ENCODE data around the gene ADGRG3.

Gene ADGRG3

GRCh38 chr16:57630407-57630797, 37.7 kb upstream of the ADGRG3 start:
- no peak for ATAC-seq

DNA sequence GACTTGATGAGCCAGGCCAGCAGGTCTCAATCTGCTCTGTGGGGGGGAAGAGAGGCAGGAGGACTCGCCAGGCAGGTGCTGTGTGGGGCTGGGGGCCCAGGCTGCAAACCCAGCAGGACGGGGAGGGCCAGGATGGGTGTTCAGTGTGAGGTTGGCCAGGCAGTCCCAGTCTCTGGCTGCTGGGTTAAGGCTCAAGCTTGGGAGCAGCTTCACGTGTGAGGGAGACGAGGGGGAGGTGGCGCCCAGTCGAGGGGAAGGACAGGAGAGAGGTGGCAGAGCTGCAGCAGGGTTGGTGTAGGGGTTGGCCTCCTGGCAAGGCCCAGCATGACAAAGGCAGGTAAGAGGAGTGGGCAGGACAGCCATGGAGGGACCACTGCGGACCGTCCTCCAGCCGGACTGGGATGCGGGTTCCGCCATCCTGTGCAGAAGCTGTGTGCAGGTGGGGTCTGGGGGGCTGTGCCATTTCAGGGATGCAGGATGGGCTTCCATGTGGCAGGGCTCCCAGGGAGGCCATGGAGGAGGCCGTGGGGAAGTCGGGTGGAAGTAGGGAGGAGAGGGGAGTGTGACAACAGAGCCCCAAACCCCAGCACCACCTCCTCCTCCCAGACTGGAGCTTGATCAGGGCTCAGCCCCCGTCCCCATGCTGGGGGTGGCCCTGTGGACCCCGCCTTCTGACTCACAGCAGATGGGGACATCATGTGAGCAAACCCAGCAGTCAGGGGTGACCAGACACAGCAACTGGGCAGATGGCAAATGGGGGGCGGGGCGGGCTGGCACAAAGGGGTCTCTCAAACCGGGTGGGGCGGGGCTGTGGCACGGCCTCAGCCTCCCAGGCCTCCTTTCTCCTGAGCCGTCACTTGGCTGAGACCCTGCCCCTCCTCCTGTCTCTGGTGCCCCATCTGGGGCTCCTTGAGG, 36.9 kb upstream of the ADGRG3 start:
- no peak for ATAC-seq

More at GRCh38 chr16:57630407-57630797, 37.7 kb upstream of the ADGRG3 start:
- TF ChIP-seq, protein P1, sequence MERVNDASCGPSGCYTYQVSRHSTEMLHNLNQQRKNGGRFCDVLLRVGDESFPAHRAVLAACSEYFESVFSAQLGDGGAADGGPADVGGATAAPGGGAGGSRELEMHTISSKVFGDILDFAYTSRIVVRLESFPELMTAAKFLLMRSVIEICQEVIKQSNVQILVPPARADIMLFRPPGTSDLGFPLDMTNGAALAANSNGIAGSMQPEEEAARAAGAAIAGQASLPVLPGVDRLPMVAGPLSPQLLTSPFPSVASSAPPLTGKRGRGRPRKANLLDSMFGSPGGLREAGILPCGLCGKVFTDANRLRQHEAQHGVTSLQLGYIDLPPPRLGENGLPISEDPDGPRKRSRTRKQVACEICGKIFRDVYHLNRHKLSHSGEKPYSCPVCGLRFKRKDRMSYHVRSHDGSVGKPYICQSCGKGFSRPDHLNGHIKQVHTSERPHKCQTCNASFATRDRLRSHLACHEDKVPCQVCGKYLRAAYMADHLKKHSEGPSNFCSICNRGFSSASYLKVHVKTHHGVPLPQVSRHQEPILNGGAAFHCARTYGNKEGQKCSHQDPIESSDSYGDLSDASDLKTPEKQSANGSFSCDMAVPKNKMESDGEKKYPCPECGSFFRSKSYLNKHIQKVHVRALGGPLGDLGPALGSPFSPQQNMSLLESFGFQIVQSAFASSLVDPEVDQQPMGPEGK (CRISPR knock-in tag; IDR thresholded peaks at IDR 0.05; ENCODE audit: borderline replicate concordance): no peak
- TF ChIP-seq ZC3H10 (CRISPR knock-in tag; IDR thresholded peaks at IDR 0.05): no peak
- no peak for TF ChIP-seq ESRRG (CRISPR knock-in tag; IDR thresholded peaks at IDR 0.05)
- no peak for TF ChIP-seq RARB (CRISPR knock-in tag; IDR thresholded peaks at IDR 0.05)
- no peak for TF ChIP-seq PPARA (CRISPR knock-in tag; IDR thresholded peaks at IDR 0.05; ENCODE audit: borderline replicate concordance)
- TF ChIP-seq CREB5 (CRISPR knock-in tag; IDR thresholded peaks at IDR 0.05; ENCODE audit: low read depth): no peak
- no peak for TF ChIP-seq ZFP3 (CRISPR knock-in tag; IDR thresholded peaks at IDR 0.05)
- TF ChIP-seq CSDC2 (CRISPR knock-in tag; IDR thresholded peaks at IDR 0.05): no peak
- TF ChIP-seq, protein P2, sequence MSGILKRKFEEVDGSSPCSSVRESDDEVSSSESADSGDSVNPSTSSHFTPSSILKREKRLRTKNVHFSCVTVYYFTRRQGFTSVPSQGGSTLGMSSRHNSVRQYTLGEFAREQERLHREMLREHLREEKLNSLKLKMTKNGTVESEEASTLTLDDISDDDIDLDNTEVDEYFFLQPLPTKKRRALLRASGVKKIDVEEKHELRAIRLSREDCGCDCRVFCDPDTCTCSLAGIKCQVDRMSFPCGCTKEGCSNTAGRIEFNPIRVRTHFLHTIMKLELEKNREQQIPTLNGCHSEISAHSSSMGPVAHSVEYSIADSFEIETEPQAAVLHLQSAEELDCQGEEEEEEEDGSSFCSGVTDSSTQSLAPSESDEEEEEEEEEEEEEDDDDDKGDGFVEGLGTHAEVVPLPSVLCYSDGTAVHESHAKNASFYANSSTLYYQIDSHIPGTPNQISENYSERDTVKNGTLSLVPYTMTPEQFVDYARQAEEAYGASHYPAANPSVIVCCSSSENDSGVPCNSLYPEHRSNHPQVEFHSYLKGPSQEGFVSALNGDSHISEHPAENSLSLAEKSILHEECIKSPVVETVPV (CRISPR knock-in tag; IDR thresholded peaks at IDR 0.05): no peak
- TF ChIP-seq ISL1 (CRISPR knock-in tag; IDR thresholded peaks at IDR 0.05): no peak
- no peak for TF ChIP-seq ZFP30 (CRISPR knock-in tag; IDR thresholded peaks at IDR 0.05)
- TF ChIP-seq GLIS3 (CRISPR knock-in tag; IDR thresholded peaks at IDR 0.05): no peak
- TF ChIP-seq TCF4 (CRISPR knock-in tag; IDR thresholded peaks at IDR 0.05; ENCODE audit: borderline replicate concordance): no peak

GRCh38 chr16:57632568-57632967, 35.5 kb upstream of the ADGRG3 start:
- TF ChIP-seq CREB5 (CRISPR knock-in tag; IDR thresholded peaks at IDR 0.05; ENCODE audit: low read depth) (no peak), ISL1 (CRISPR knock-in tag; IDR thresholded peaks at IDR 0.05) (no peak), OSR1 (CRISPR knock-in tag; IDR thresholded peaks at IDR 0.05) (no peak), ZNF565 (CRISPR knock-in tag; conservative IDR thresholded peaks at IDR 0.05; ENCODE audit: low read depth) (no peak), ZFP3 (CRISPR knock-in tag; IDR thresholded peaks at IDR 0.05) (no peak)
- TF ChIP-seq, protein P3, sequence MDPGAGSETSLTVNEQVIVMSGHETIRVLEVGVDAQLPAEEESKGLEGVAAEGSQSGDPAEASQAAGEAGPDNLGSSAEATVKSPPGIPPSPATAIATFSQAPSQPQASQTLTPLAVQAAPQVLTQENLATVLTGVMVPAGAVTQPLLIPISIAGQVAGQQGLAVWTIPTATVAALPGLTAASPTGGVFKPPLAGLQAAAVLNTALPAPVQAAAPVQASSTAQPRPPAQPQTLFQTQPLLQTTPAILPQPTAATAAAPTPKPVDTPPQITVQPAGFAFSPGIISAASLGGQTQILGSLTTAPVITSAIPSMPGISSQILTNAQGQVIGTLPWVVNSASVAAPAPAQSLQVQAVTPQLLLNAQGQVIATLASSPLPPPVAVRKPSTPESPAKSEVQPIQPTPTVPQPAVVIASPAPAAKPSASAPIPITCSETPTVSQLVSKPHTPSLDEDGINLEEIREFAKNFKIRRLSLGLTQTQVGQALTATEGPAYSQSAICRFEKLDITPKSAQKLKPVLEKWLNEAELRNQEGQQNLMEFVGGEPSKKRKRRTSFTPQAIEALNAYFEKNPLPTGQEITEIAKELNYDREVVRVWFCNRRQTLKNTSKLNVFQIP (CRISPR knock-in tag; IDR thresholded peaks at IDR 0.05; ENCODE audit: borderline replicate concordance, low read depth): no peak
- peak; percentile 18 for ATAC-seq

More for the DNA sequence above, 36.9 kb upstream of the ADGRG3 start:
- TF ChIP-seq, protein P2 (CRISPR knock-in tag; IDR thresholded peaks at IDR 0.05): no peak

- TF ChIP-seq ESRRG (CRISPR knock-in tag; IDR thresholded peaks at IDR 0.05): no peak
- no peak for TF ChIP-seq SNAI2 (CRISPR knock-in tag; IDR thresholded peaks at IDR 0.05)
- TF ChIP-seq OSR1 (CRISPR knock-in tag; IDR thresholded peaks at IDR 0.05): no peak
- TF ChIP-seq, protein P2 (CRISPR knock-in tag; IDR thresholded peaks at IDR 0.05): no peak
- no peak for TF ChIP-seq CSDC2 (CRISPR knock-in tag; IDR thresholded peaks at IDR 0.05)
- TF ChIP-seq CREB5 (CRISPR knock-in tag; IDR thresholded peaks at IDR 0.05; ENCODE audit: low read depth): no peak
- TF ChIP-seq, protein P1 (CRISPR knock-in tag; IDR thresholded peaks at IDR 0.05; ENCODE audit: borderline replicate concordance): no peak
Measured at GRCh38 chr16:57633383-57634064, 34.6 kb upstream of the ADGRG3 start.

More at GRCh38 chr16:57633383-57634064, 34.6 kb upstream of the ADGRG3 start:
- no peak for ATAC-seq
